ENCODE data around the gene ACSS1. TPM values are rescaled to one million over a fixed set of nuclear protein-coding genes. Genes with fewer than 3 reads are reported as not detected.
A peak's percentile ranks its signal among the peaks of the same experiment; 100 is the strongest.

Gene ACSS1
- total RNA-seq, 5 donors from 2014 or later (not counting 1 experiment from before 2014, with no cell fraction given): 39.1 to 59.6 (median 57.7) TPM

DNA sequence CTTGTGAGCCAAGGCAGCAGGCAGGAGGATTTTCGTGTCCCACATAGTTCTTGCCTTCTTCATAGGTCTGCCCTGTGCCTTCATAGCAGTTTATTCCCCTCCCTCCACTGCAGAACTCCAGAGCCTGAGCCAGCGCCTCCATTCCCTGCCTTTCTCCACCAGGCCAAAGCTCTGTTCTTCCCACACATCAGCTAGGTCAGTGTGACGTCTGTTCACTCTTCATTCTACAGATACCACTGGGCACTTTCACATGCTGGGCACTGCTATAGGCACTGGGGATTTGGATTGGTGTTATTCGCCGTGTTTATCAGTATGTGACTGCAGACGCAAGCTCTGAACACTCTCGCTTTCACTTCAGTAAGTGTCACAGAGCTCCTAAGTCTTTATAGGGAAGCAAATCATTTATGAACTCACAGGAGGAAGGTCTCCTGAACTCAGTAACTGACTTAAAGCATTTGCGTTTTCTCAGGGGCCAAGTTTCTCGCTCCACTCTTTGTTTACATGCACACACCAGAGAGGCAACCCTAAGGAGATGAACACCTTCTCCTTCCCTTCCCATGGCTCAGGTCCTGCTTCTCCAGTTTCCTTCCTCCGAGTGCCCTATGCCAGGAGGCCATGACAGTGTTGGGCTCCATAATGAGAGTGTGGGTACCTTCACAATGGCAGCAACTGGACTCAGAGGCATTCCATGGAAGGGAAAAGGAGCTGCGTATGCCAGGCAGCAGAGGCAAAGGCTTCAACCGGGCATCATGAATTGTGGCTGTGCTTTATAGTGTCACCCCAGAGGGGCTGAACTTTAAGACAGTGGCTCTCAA is 59.1 kb downstream of the ACSS1 start:
- Mint-ChIP-seq H3K27me3 (no peaks in the 10 kb centered on the region), H3K9me3 (peaks cover 0 to 4% (median 0%) of the 10 kb centered on the region in 3 donors), H3K4me3 (no peak overlapping the region), H3K27ac (no peak overlapping the region), H3K4me1 (peaks cover 8 to 15% (median 14%) of the 10 kb centered on the region in 3 donors), H3K36me3 (peaks cover 18% of the 10 kb centered on the region)
- ChIA-PET CTCF (no interaction called here), POLR2A (no interaction called here)
- ATAC-seq (replicated peaks in 1 of 4): no peak
- H3K9me3 ChIP-seq: no peaks in the 10 kb centered on the region
- 84% methylated on average over 4 of the region's 12 CpGs for WGBS (ENCODE audit: insufficient coverage)
- peaks cover 0 to 10% of the 10 kb centered on the region in 2 experiments for H3K4me1 ChIP-seq (ENCODE audit: control insufficient read depth in 1 of 2, extremely low read depth in 1 of 2, insufficient read depth in 2 of 2, low read length in 2 of 2)
- H3K27ac ChIP-seq (ENCODE audit: low read length): no peak overlapping the region
- DNase-seq: peak in 1 of 35 experiments; percentile 19
- no peak overlapping the region for H3K4me3 ChIP-seq (ENCODE audit: control insufficient read depth in 1 of 2, extremely low read depth in 1 of 2, low read length in 1 of 2)
- no peaks in the 10 kb centered on the region for H3K27me3 ChIP-seq (replicated peaks in 1 of 2; ENCODE audit: control insufficient read depth in 2 of 2, extremely low read depth in 1 of 2, insufficient read depth in 2 of 2, low read length in 1 of 2)
- peaks cover 0 to 5% of the 10 kb centered on the region in 2 donors for H3K36me3 ChIP-seq (ENCODE audit: control insufficient read depth in 2 of 2, extremely low read depth in 1 of 2, insufficient read depth in 1 of 2, low read length in 1 of 2)

DNA sequence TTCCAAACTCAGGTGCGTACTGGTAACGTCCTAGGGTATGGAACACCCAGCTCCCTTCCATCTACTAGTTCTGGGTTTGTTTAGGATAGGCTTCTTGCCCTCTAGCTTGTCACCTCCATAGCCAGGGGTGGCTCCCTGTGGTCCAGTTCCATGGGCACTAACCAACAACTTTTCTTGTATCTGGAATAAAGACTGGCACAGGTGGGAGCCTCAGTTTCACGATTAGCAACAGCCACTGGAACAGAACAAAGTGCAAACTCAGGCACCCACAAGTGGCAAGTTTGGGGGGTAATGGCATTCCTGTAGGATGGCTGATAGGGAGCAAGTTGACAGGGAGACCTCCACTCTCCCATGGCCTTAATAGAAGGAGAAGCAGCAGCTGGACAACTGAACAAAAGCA is 59.8 kb downstream of the ACSS1 start:
- no peak overlapping the region for H3K4me3 Mint-ChIP-seq
- ATAC-seq (replicated peaks in 1 of 4): no peak
- peaks cover 0 to 4% (median 0%) of the 10 kb centered on the region in 3 donors for H3K9me3 Mint-ChIP-seq
- H3K27ac Mint-ChIP-seq: no peak overlapping the region
- DNase-seq: peak in 1 of 35 experiments; percentile 12
- H3K4me1 Mint-ChIP-seq: peaks cover 8 to 21% (median 21%) of the 10 kb centered on the region in 3 donors
- no peaks in the 10 kb centered on the region for H3K27me3 Mint-ChIP-seq
- Histone ChIP-seq H3K9me3 (no peaks in the 10 kb centered on the region), H3K4me1 (ENCODE audit: control insufficient read depth in 1 of 2, extremely low read depth in 1 of 2, insufficient read depth in 2 of 2, low read length in 2 of 2) (peaks cover 0 to 14% of the 10 kb centered on the region in 2 experiments), H3K36me3 (ENCODE audit: control insufficient read depth in 2 of 2, extremely low read depth in 1 of 2, insufficient read depth in 1 of 2, low read length in 1 of 2) (peaks cover 0 to 5% of the 10 kb centered on the region in 2 donors), H3K4me3 (ENCODE audit: control insufficient read depth in 1 of 2, extremely low read depth in 1 of 2, low read length in 1 of 2) (no peak overlapping the region), H3K27me3 (replicated peaks in 1 of 2; ENCODE audit: control insufficient read depth in 2 of 2, extremely low read depth in 1 of 2, insufficient read depth in 2 of 2, low read length in 1 of 2) (no peaks in the 10 kb centered on the region), H3K27ac (ENCODE audit: low read length) (no peak overlapping the region)
- CTCF ChIA-PET: interaction anchor here (0.9 to 1.0 kb wide), 2 partner anchors 56 to 66 kb away, joined by 3 to 6 read pairs; no protein-coding TSS in a partner anchor
- H3K36me3 Mint-ChIP-seq: peaks cover 13% of the 10 kb centered on the region
- POLR2A ChIA-PET: no interaction called here
- no CpG with 5 or more reads among the region's 3 CpGs for WGBS (ENCODE audit: insufficient coverage)

DNA sequence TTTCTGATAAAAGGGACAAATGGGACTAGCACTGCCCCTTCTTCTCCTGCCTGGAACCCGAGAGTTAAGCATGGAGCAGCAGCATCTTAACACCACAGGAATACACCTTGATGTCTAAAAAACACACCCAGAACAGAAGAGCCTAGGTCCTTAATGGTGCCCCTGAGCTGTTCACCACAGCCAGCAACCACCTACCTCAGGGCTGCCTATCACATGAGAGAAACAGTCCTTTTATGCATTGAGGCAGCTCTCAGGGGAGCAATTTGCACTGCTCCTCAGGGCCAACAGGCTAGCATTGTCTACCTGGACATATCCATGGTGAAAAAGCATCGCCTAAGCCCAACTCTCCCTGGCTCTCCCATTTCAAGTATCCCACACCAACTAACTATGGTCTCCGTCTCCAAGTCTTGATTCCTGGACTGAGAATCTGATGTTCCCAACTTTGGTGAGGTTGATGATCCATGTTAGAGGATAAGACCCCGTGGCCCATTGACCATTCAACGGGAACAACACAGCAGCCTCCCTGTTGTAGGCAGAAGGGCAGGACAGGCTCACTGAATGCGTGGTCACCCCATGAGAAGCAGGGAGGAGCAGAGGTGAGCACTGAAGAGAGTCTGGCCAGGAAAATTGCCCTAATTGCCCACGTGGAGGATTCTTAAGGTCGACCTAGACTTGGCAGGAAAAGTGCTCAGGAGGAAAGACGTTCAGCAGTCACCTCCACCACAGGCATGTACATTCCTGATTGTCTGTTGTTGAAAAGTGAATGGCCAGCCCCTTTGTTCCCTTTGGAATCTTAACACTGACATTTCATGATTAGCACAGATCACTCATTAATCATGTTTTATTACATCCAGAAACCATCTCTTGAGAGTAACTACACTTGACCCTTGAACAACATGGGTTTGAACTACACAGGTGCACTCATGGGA is 61.2 kb downstream of the ACSS1 start:
- peak overlapping the region in 1 of 2 donors; percentile 25 for H3K27ac Mint-ChIP-seq
- WGBS (ENCODE audit: insufficient coverage): 78% methylated on average over 4 of the region's 9 CpGs
- POLR2A ChIA-PET: interaction anchor here in 1 of 2 donors (0.5 kb wide), 1 partner anchor 176 kb away, joined by 3 read pairs; no protein-coding TSS in a partner anchor

DNA sequence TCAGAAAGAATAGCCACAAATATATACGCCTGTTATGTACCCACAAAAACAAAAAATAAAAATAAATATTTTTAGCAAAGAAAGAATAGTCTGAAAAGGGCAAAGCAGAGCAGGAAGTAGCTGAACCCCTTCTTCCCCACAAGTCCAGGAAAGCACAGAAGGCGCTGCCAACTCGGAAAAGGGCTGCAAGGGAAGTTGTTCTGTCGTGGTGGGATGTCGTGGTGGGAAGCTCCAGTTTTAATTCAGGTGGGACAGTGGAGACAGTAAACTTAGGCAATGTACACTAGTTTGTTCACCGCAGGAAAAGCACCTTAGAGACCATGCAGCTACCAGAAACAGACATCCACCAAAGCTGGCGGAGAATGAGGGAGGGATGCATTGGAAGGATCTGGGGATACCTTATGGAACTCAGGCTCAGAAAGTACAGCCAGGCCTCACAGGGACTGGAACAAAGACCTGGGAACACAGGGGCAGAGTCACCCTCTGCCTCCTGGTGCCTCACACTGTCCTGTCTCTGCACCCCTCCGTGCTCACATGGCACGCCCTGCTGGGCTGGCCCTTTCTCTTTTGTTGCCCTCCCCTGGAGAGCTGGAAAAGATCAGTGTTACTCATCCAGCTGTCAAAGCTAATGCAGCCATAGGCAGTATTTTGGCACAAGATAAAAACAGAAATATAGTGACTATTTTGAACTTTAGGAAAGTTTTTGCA is 62.0 kb downstream of the ACSS1 start:
- peak in 1 of 35 experiments; percentile 10 for DNase-seq
- Mint-ChIP-seq H3K9me3 (no peaks in the 10 kb centered on the region), H3K4me1 (peaks cover 21 to 39% (median 38%) of the 10 kb centered on the region in 3 donors), H3K27ac (peak overlapping the region in 1 of 2 donors; percentile 25), H3K36me3 (no peaks in the 10 kb centered on the region), H3K27me3 (no peaks in the 10 kb centered on the region), H3K4me3 (no peak overlapping the region)
- ChIA-PET CTCF (interaction anchor here (0.5 to 5.2 kb wide), 5 partner anchors 12 to 69 kb away, joined by 3 to 35 read pairs (median 9); partner anchors contain the start of gene ACSS1 (in 1 of the 2)), POLR2A (interaction anchor here in 1 of 2 donors (0.9 kb wide), 1 partner anchor 183 kb away, joined by 3 read pairs; no protein-coding TSS in a partner anchor)
- no peaks in the 10 kb centered on the region for H3K27me3 ChIP-seq (replicated peaks in 1 of 2; ENCODE audit: control insufficient read depth in 2 of 2, extremely low read depth in 1 of 2, insufficient read depth in 2 of 2, low read length in 1 of 2)
- peaks cover 5 to 30% of the 10 kb centered on the region in 2 experiments for H3K4me1 ChIP-seq (ENCODE audit: control insufficient read depth in 1 of 2, extremely low read depth in 1 of 2, insufficient read depth in 2 of 2, low read length in 2 of 2)
- no peak for ATAC-seq (replicated peaks in 1 of 4)
- H3K27ac ChIP-seq (ENCODE audit: low read length): no peak overlapping the region
- WGBS (ENCODE audit: insufficient coverage): 78% methylated on average over 2 of the region's 9 CpGs
- H3K36me3 ChIP-seq (ENCODE audit: control insufficient read depth in 2 of 2, extremely low read depth in 1 of 2, insufficient read depth in 1 of 2, low read length in 1 of 2): no peaks in the 10 kb centered on the region
- H3K4me3 ChIP-seq (ENCODE audit: control insufficient read depth in 1 of 2, extremely low read depth in 1 of 2, low read length in 1 of 2): no peak overlapping the region
- H3K9me3 ChIP-seq: no peaks in the 10 kb centered on the region

More for the DNA sequence above, 61.2 kb downstream of the ACSS1 start:
- H3K27me3 Mint-ChIP-seq: no peaks in the 10 kb centered on the region
- no peaks in the 10 kb centered on the region for H3K27me3 ChIP-seq (replicated peaks in 1 of 2; ENCODE audit: control insufficient read depth in 2 of 2, extremely low read depth in 1 of 2, insufficient read depth in 2 of 2, low read length in 1 of 2)
- H3K36me3 Mint-ChIP-seq: peaks cover 2% of the 10 kb centered on the region
- CTCF ChIA-PET: interaction anchor here (0.5 to 5.2 kb wide), 7 partner anchors 13 to 132 kb away, joined by 3 to 35 read pairs (median 3); partner anchors contain the start of gene ACSS1 (in 1 of the 2)
- H3K9me3 ChIP-seq: no peaks in the 10 kb centered on the region
- H3K9me3 Mint-ChIP-seq: no peaks in the 10 kb centered on the region
- no peak for ATAC-seq (replicated peaks in 1 of 4)
- peaks cover 13 to 30% (median 30%) of the 10 kb centered on the region in 3 donors for H3K4me1 Mint-ChIP-seq
- no peak overlapping the region for H3K4me3 Mint-ChIP-seq
- no peak overlapping the region for H3K27ac ChIP-seq (ENCODE audit: low read length)
- peaks cover under 1 to 23% of the 10 kb centered on the region in 2 experiments for H3K4me1 ChIP-seq (ENCODE audit: control insufficient read depth in 1 of 2, extremely low read depth in 1 of 2, insufficient read depth in 2 of 2, low read length in 2 of 2)
- no peak overlapping the region for H3K4me3 ChIP-seq (ENCODE audit: control insufficient read depth in 1 of 2, extremely low read depth in 1 of 2, low read length in 1 of 2)
- peak in 1 of 35 experiments; percentile 13 for DNase-seq
- no peaks in the 10 kb centered on the region for H3K36me3 ChIP-seq (ENCODE audit: control insufficient read depth in 2 of 2, extremely low read depth in 1 of 2, insufficient read depth in 1 of 2, low read length in 1 of 2)

DNA sequence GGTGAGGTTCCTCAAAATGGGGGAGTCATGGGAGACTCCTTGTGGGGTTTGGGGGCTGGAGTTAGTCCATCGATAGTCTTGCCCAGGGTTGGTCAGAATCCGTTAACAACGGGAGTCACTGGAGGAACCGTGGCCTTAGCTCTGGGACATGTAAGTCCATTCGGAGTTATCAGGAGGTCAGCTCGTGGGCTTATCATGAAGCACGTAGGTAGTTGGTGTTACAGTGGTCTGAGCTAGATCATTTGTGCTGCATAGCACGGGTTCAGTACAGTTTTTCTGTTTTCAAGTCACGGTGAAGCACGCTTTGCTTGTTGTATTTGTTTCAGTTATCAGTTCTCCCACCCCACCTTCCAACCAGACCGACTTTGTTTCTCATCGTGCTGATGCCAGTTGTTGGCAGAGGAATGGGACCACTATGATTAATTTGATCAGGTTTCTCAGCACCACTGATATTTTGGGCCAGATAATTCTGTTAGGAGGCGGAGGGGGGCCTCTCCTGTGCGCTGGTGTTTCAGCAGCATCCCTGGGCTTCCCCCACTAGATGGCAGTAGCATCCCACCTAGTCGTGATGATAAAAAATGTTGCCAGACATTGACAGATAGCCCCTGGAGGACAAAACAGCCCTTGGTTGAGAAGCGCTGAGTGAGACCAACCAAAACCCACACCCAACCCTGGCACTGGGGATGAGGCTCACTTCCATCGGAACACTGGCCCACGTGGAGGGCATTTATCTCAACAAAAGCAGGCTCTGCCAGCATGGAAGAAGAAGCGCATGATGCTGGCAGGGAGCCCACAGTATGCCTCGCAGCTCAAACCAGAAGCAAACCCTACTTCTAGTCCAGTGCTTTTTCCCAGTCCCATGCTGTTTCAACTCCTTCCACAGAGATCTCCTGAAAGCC is 63.2 kb downstream of the ACSS1 start:
- no peak overlapping the region for H3K4me3 ChIP-seq (ENCODE audit: control insufficient read depth in 1 of 2, extremely low read depth in 1 of 2, low read length in 1 of 2)
- H3K27me3 Mint-ChIP-seq: no peaks in the 10 kb centered on the region
- H3K27me3 ChIP-seq (replicated peaks in 1 of 2; ENCODE audit: control insufficient read depth in 2 of 2, extremely low read depth in 1 of 2, insufficient read depth in 2 of 2, low read length in 1 of 2): no peaks in the 10 kb centered on the region
- no peaks in the 10 kb centered on the region for H3K9me3 Mint-ChIP-seq
- H3K27ac ChIP-seq (ENCODE audit: low read length): no peak overlapping the region
- ChIA-PET POLR2A (interaction anchor here in 1 of 2 donors (0.7 kb wide), 1 partner anchor 40 kb away, joined by 7 read pairs; no protein-coding TSS in a partner anchor), CTCF (interaction anchor here (0.6 to 5.2 kb wide), 14 partner anchors 57 to 405 kb away, joined by 3 to 35 read pairs (median 4); partner anchors contain the start of genes ACSS1 (in 2 of the 2) and PYGB (in 1 of the 2))
- peak overlapping the region; percentile 65 to 75 for H3K27ac Mint-ChIP-seq
- ATAC-seq (replicated peaks in 1 of 4): peak; percentile 22 to 44 (median 28)
- peaks cover 31 to 49% (median 49%) of the 10 kb centered on the region in 3 donors for H3K4me1 Mint-ChIP-seq
- peak overlapping the region; percentile 14 to 42 (median 22) for H3K4me3 Mint-ChIP-seq
- H3K36me3 ChIP-seq (ENCODE audit: control insufficient read depth in 2 of 2, extremely low read depth in 1 of 2, insufficient read depth in 1 of 2, low read length in 1 of 2): no peaks in the 10 kb centered on the region
- DNase-seq: peak; percentile 60 to 91 (median 79)
- H3K4me1 ChIP-seq (ENCODE audit: control insufficient read depth in 1 of 2, extremely low read depth in 1 of 2, insufficient read depth in 2 of 2, low read length in 2 of 2): peaks cover 5 to 31% of the 10 kb centered on the region in 2 experiments
- H3K36me3 Mint-ChIP-seq: no peaks in the 10 kb centered on the region
- 63% methylated on average over 10 of the region's 20 CpGs for WGBS (ENCODE audit: insufficient coverage)
- no peaks in the 10 kb centered on the region for H3K9me3 ChIP-seq
